Retina (tissue), 1 donor: ENCODE results near the gene C3orf80.
"Not testable (repeated sequence)": the region's sequence is repeated elsewhere in the genome, so short reads cannot be mapped to it uniquely, and the experiment has no call there.

Experiments used
- DNase-seq: peaks from one replicate; pipeline ENCODE4 v3.0.0-alpha.2; 2016

The C3orf80 gene

GRCh38 chr3:160225176-160226025 lies at the start of gene C3orf80:
Gene C3orf80, plus strand, starts transcription at chr3:160225422. Its CDS starts 214 bp downstream, at chr3:160225636.
- peak; percentile 94 for DNase-seq

- DNase-seq = no peak
Measured at GRCh38 chr3:160176923-160177322, 48.3 kb upstream of the C3orf80 start.

GRCh38 chr3:160178661-160179060 lies 46.6 kb upstream of the C3orf80 start:
- not testable (repeated sequence) for DNase-seq

- DNase-seq = not testable (repeated sequence)
Measured at GRCh38 chr3:160179403-160179802, 45.8 kb upstream of the C3orf80 start.

- no peak for DNase-seq
Measured at GRCh38 chr3:160179906-160180305, 45.3 kb upstream of the C3orf80 start.

GRCh38 chr3:160180581-160181216 lies 44.5 kb upstream of the C3orf80 start:
- no peak for DNase-seq

- DNase-seq = no peak
Measured at GRCh38 chr3:160183345-160184076, 41.7 kb upstream of the C3orf80 start.

GRCh38 chr3:160184655-160185054 lies 40.6 kb upstream of the C3orf80 start:
- DNase-seq = no peak

GRCh38 chr3:160185751-160186150 lies 39.5 kb upstream of the C3orf80 start:
- DNase-seq = no peak

GRCh38 chr3:160187288-160187687 lies 37.9 kb upstream of the C3orf80 start:
- DNase-seq = no peak

- no peak for DNase-seq
Measured at GRCh38 chr3:160192310-160193029, 32.8 kb upstream of the C3orf80 start.

GRCh38 chr3:160193644-160194192 lies 31.5 kb upstream of the C3orf80 start:
- peak; percentile 21 for DNase-seq

GRCh38 chr3:160194438-160194837 lies 30.8 kb upstream of the C3orf80 start:
- DNase-seq = no peak

GRCh38 chr3:160195106-160195505 lies 30.1 kb upstream of the C3orf80 start:
- DNase-seq = no peak

GRCh38 chr3:160196511-160197104 lies 28.6 kb upstream of the C3orf80 start:
- no peak for DNase-seq

GRCh38 chr3:160199108-160199507 lies 26.1 kb upstream of the C3orf80 start:
- DNase-seq = no peak

- DNase-seq = no peak
Measured at GRCh38 chr3:160200353-160200752, 24.9 kb upstream of the C3orf80 start.

- not testable (repeated sequence) for DNase-seq
Measured at GRCh38 chr3:160204396-160205011, 20.7 kb upstream of the C3orf80 start.

GRCh38 chr3:160205606-160206005 lies 19.6 kb upstream of the C3orf80 start:
- DNase-seq = no peak

GRCh38 chr3:160210341-160210740 lies 14.9 kb upstream of the C3orf80 start:
- no peak for DNase-seq

GRCh38 chr3:160210799-160211221 lies 14.4 kb upstream of the C3orf80 start:
- no peak for DNase-seq

GRCh38 chr3:160213191-160213590 lies 12.0 kb upstream of the C3orf80 start:
- no peak for DNase-seq
